Lower leg skin (tissue), 4 donors: Measurements from ENCODE around the gene HIPK1. TPM values are rescaled to one million over a fixed set of nuclear protein-coding genes. Genes with fewer than 3 reads are reported as not detected.

Experiments used
- DNase-seq, 2 donors: peaks; one replicate each; pipeline ENCODE4 v3.0.0-alpha.2; 2019; ENCODE audit warnings: low spot score in 2 of 2
- H3K4me3 ChIP-seq: fragments of 200-600 bp; sonication (generic); 2 replicates; pipeline ENCODE4 v1.5.1; 2017; ENCODE audit warnings: mild to moderate bottlenecking, low read depth; ENCODE audit not compliant: poor library complexity, severe bottlenecking
- POLR2A ChIP-seq, 2 donors: fragments of 450-650 bp; IDR thresholded peaks; one replicate each; pipeline ENCODE4 v1.6.1; 2016 to 2017; ENCODE audit warnings: antibody characterized with exemption in 2 of 2, mild to moderate bottlenecking in 1 of 2, moderate library complexity in 1 of 2
- WGBS, 2 donors: methylation state at CpG; one replicate each; pipeline ENCODE4 v1.1.5; 2018; 5-methylcytosine and 5-hydroxymethylcytosine counted together
- intact Hi-C: fragments of 100-400 bp; cut with DNase I; formaldehyde crosslinking; loops from one replicate; pipeline ENCODE4 v1.15.0; 2023; ENCODE audit warnings: low total_unique reads
- total RNA-seq, 4 donors: library from RNA; depleted of rRNA; stranded (reverse); fragments of >200 nt; gene quantifications; one replicate each; pipeline ENCODE4 v1.1.0, GENCODE V29; 2016
- TF ChIP-seq, protein P1 (sequence below), 3 donors: fragments of 450-650 bp; IDR thresholded peaks; one replicate each; pipeline ENCODE4 v1.5.1; 2016; ENCODE audit warnings: antibody characterized with exemption in 3 of 3, mild to moderate bottlenecking in 3 of 3, moderate library complexity in 2 of 3

Gene HIPK1
- total RNA-seq, 4 donors from 2014 or later: 47.6 to 58.3 (median 54.5) TPM

- no peak for DNase-seq
- intact Hi-C loops: no loop called here
- TF ChIP-seq, protein P1, sequence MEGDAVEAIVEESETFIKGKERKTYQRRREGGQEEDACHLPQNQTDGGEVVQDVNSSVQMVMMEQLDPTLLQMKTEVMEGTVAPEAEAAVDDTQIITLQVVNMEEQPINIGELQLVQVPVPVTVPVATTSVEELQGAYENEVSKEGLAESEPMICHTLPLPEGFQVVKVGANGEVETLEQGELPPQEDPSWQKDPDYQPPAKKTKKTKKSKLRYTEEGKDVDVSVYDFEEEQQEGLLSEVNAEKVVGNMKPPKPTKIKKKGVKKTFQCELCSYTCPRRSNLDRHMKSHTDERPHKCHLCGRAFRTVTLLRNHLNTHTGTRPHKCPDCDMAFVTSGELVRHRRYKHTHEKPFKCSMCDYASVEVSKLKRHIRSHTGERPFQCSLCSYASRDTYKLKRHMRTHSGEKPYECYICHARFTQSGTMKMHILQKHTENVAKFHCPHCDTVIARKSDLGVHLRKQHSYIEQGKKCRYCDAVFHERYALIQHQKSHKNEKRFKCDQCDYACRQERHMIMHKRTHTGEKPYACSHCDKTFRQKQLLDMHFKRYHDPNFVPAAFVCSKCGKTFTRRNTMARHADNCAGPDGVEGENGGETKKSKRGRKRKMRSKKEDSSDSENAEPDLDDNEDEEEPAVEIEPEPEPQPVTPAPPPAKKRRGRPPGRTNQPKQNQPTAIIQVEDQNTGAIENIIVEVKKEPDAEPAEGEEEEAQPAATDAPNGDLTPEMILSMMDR (IDR thresholded peaks at IDR 0.05): no peak
- TF ChIP-seq POLR2A (IDR thresholded peaks at IDR 0.05): no peak
- H3K4me3 ChIP-seq: no peak overlapping the region
These were observed 30.0 kb upstream of the HIPK1 start for GRCh38 chr1:113899111-113899510.

DNA sequence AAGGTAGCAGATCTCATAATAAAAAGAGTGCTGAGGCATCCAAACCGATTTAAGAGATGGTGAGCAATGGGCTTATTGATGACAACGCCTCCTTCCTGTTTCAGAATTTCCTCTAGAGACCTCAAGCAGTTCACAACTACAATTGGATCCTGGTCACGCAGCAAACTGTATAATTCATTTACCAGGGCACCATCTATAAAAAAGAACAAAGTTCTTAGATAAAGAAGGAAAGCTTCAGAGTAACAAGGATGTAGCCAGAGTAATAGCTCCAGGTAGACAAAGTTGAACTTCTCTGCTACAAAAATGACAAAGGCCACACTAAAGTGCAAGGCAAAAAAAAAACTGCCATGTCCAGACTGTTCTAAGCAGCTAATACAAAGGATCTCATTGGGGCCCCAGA lies 27.9 kb upstream of the HIPK1 start:
- DNase-seq: no peak
- TF ChIP-seq, protein P1 (IDR thresholded peaks at IDR 0.05): no peak
- no peak for TF ChIP-seq POLR2A (IDR thresholded peaks at IDR 0.05)
- no peak overlapping the region for H3K4me3 ChIP-seq
- intact Hi-C loops: loop anchor here (10.0 kb wide), 1 partner anchor 66 kb away; no protein-coding TSS in a partner anchor
- WGBS, 2 donors: 58 to 72% methylated on average over 3 of the region's 3 CpGs

DNA sequence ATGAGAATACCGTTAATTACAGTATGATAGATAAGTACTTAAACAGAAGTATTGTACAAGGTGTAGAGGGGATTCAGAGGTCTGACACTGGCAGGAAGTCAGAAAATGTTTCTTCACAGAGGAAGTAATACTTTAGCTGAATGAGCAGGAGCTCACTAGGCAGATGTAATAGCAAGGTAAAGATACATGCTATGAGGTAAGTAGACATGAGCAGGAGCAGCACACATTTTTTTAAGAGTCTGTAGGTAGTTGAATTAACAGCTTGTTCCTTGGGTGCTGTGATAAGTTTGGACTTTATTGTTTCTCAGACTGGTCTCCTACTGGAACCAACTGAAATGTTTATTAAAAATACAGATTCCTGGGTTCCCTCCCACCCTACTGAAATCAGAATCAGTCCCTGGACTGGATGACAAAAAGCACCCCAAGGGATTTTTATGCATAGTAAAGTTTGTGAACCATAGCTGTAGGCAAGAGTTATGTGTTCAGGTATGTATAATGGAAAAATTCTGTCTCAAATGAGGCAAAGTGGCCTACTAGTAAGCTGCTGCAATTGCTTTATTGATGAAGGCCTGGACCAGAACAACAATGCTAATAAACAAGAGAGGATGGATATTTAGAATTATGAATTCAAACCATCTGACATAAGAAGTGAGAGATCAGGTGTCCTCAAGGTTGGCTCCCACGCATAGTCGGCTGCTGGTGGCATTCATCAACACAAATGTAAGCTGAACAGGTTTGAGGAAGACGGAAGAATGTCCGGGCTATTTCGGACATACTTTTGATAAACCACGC lies 25.4 kb upstream of the HIPK1 start:
- TF ChIP-seq POLR2A (IDR thresholded peaks at IDR 0.05): no peak
- TF ChIP-seq, protein P1 (IDR thresholded peaks at IDR 0.05): no peak
- DNase-seq: no peak
- 24 to 27% methylated on average over 7 of the region's 7 CpGs for WGBS, 2 donors
- intact Hi-C loops: loop anchor here (10.0 kb wide), 1 partner anchor 69 kb away; no protein-coding TSS in a partner anchor
- H3K4me3 ChIP-seq: no peak overlapping the region

- intact Hi-C loops: loop anchor here (10.0 kb wide), 1 partner anchor 69 kb away; no protein-coding TSS in a partner anchor
- no peak for DNase-seq
- 0 to 1% methylated on average over 11 of the region's 11 CpGs for WGBS, 2 donors
- TF ChIP-seq, protein P1 (IDR thresholded peaks at IDR 0.05): no peak
- TF ChIP-seq POLR2A (IDR thresholded peaks at IDR 0.05): no peak
- peak overlapping the region; percentile 58 for H3K4me3 ChIP-seq
These were observed 24.8 kb upstream of the HIPK1 start for GRCh38 chr1:113904293-113904673.

DNA sequence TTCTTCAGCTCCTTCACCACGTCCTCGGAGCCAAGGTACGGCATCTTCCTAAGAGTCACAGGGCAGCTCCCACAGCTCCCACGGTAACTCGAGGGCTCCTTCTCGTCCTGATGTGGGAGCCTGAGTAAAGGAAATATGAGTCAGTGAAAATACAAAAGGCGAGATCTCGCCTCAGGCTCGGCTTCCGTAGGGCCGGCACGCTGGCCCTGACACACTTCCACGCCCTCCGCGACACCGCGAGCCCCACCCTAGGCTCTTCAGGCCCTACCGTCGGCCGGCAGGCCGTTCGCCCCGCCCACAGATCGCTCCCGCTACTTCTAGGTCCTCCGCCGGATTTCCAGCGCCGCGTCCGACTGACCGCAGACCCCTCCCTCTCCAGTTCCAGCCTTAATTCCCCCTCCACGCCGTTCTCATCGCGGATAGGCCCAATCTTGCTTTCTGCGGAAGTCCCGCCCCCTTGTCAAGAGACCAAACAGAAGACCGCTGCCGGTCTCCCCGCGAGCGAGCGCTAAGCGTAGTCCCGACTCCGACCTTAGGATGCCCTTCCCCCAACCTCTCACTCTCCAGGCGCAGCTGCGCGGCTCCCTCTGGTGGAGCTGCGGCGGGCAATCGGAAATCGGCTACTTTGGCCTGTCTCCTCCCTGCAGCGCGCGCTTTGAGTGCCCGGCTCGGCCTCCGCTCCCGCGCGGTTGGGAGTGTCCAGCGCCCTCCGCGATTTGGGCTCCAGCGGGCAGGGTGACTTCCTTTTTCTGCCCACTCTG lies 24.3 kb upstream of the HIPK1 start, which contains the start of the genes AP4B1 and DCLRE1B:
AP4B1 (minus strand) TSS at position 126 of the 761 bp plus-strand sequence; CDS start at position 44, 82 bp downstream.
DCLRE1B (plus strand) TSS at position 653 of the 761 bp plus-strand sequence. CDS start 261 bp downstream, outside the sequence.
- H3K4me3 ChIP-seq: peak within 1 kb of the TSS; percentile 58
- intact Hi-C loops: loop anchor here (10.0 kb wide), 1 partner anchor 70 kb away; no protein-coding TSS in a partner anchor
- TF ChIP-seq POLR2A (IDR thresholded peaks at IDR 0.05): no peak
- TF ChIP-seq, protein P1 (IDR thresholded peaks at IDR 0.05): peak in 1 of 3 donors; percentile 64
- peak; percentile 98 to 100 for DNase-seq
- WGBS, 2 donors: 1% methylated on average over 66 to 67 of the region's 67 CpGs
